ENCODE results near the gene STOML2.

GRCh38 chr9:35070823-35071813, 31.8 kb downstream of the STOML2 start:
- TF ChIP-seq, protein P1, sequence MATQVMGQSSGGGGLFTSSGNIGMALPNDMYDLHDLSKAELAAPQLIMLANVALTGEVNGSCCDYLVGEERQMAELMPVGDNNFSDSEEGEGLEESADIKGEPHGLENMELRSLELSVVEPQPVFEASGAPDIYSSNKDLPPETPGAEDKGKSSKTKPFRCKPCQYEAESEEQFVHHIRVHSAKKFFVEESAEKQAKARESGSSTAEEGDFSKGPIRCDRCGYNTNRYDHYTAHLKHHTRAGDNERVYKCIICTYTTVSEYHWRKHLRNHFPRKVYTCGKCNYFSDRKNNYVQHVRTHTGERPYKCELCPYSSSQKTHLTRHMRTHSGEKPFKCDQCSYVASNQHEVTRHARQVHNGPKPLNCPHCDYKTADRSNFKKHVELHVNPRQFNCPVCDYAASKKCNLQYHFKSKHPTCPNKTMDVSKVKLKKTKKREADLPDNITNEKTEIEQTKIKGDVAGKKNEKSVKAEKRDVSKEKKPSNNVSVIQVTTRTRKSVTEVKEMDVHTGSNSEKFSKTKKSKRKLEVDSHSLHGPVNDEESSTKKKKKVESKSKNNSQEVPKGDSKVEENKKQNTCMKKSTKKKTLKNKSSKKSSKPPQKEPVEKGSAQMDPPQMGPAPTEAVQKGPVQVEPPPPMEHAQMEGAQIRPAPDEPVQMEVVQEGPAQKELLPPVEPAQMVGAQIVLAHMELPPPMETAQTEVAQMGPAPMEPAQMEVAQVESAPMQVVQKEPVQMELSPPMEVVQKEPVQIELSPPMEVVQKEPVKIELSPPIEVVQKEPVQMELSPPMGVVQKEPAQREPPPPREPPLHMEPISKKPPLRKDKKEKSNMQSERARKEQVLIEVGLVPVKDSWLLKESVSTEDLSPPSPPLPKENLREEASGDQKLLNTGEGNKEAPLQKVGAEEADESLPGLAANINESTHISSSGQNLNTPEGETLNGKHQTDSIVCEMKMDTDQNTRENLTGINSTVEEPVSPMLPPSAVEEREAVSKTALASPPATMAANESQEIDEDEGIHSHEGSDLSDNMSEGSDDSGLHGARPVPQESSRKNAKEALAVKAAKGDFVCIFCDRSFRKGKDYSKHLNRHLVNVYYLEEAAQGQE (IDR thresholded peaks at IDR 0.05; ENCODE audit: unreplicated experiment) = no peak
- TF ChIP-seq CTCF (conservative IDR thresholded peaks at IDR 0.05; ENCODE audit: low read depth in 2 of 2) (no peak), EZH2 (IDR thresholded peaks at IDR 0.05; ENCODE audit: low read depth, unreplicated experiment) (no peak), POLR2AphosphoS5 (IDR thresholded peaks at IDR 0.05; ENCODE audit: low read depth) (no peak), EZH2phosphoT487 (IDR thresholded peaks at IDR 0.05; ENCODE audit: unreplicated experiment) (no peak), JUNB (IDR thresholded peaks at IDR 0.05; ENCODE audit: unreplicated experiment) (no peak)
